PC-3 (cell line): ENCODE measurements around the gene EHMT1. TPM values are rescaled to one million over a fixed set of nuclear protein-coding genes. Genes with fewer than 3 reads are reported as not detected.

Experiments
- ATAC-seq: fragments of 200-7000 bp; cut with Tn5 transposase; 2 replicates; pipeline ENCODE4 v1.9.1; 2020; ENCODE audit warnings: mild to moderate bottlenecking, moderate library complexity
- BruUV-seq: library from RNA; stranded (reverse); fragments of 400-500 nt; replicated peaks from 2 replicates; lab custom pipeline; 2021; lab: Mats Ljungman, UMichigan
- CTCF ChIA-PET: fragments of 300-600 bp; sonication (Branson Sonifier 250); formaldehyde crosslinking; loops from one replicate; lab custom pipeline; 2022; ENCODE audit warnings: antibody characterized with exemption; lab: Charles Lee
- POLR2A ChIA-PET: fragments of 300-600 bp; sonication (Branson Sonifier 250); formaldehyde crosslinking; loops from one replicate; lab custom pipeline; 2022; ENCODE audit warnings: antibody characterized with exemption; ENCODE audit not compliant: unreplicated experiment; lab: Charles Lee
- DNase-seq: peaks from one replicate; pipeline ENCODE4 v3.0.0-alpha.2; 2015
- H2AFZ ChIP-seq: fragments of 300-600 bp; sonication (generic); 2 replicates; pipeline ENCODE4 v1.6.0; 2016; ENCODE audit warnings: antibody characterized with exemption, low read length
- H3F3A ChIP-seq: fragments of 300-600 bp; sonication (generic); one replicate; pipeline ENCODE4 v1.6.0; 2017; ENCODE audit warnings: antibody characterized with exemption, low read length, control low read depth, mild to moderate bottlenecking; ENCODE audit not compliant: unreplicated experiment
- H3K27ac ChIP-seq: fragments of 300-600 bp; sonication (generic); 2 replicates; pipeline ENCODE4 v1.5.1; 2016; ENCODE audit warnings: mild to moderate bottlenecking, low read length
- H3K27me3 ChIP-seq: fragments of 300-600 bp; sonication (generic); 2 replicates; pipeline ENCODE4 v1.6.1; 2016; ENCODE audit warnings: low read length, mixed read lengths
- H3K36me3 ChIP-seq: fragments of 300-600 bp; sonication (generic); 2 replicates; pipeline ENCODE4 v1.6.1; 2016; ENCODE audit warnings: low read depth, mixed run types, low read length, mixed read lengths
- H3K4me1 ChIP-seq: fragments of 300-600 bp; sonication (generic); 2 replicates; pipeline ENCODE4 v1.5.1; 2016; ENCODE audit warnings: low read length; ENCODE audit not compliant: insufficient read depth
- H3K4me2 ChIP-seq: fragments of 300-600 bp; sonication (generic); 2 replicates; pipeline ENCODE4 v1.6.0; 2016; ENCODE audit warnings: low read length
- H3K4me3 ChIP-seq: fragments of 300-600 bp; sonication (generic); 2 replicates; pipeline ENCODE4 v1.5.1; 2016; ENCODE audit warnings: mild to moderate bottlenecking, low read length, mixed read lengths
- H3K79me2 ChIP-seq: fragments of 300-600 bp; sonication (generic); 2 replicates; pipeline ENCODE4 v1.6.1; 2017; ENCODE audit warnings: low read length, mixed read lengths
- H3K9ac ChIP-seq: fragments of 300-600 bp; sonication (generic); 2 replicates; pipeline ENCODE4 v1.6.0; 2016; ENCODE audit warnings: mild to moderate bottlenecking, low read length
- H3K9me2 ChIP-seq: fragments of 300-600 bp; sonication (generic); replicated peaks from 2 replicates; pipeline ENCODE4 v1.6.1; 2016; ENCODE audit warnings: mixed run types, low read length, mixed read lengths
- H3K9me3 ChIP-seq: fragments of 300-600 bp; sonication (generic); 2 replicates; pipeline ENCODE4 v1.6.1; 2016; ENCODE audit warnings: low read length, mixed read lengths
- H4K20me1 ChIP-seq: fragments of 300-600 bp; sonication (generic); 2 replicates; pipeline ENCODE4 v1.6.1; 2016; ENCODE audit warnings: low read length, mixed read lengths
- EZH2 ChIP-seq: fragments of 300-600 bp; sonication (generic); IDR thresholded peaks from one replicate; pipeline ENCODE4 v1.6.1; 2017; ENCODE audit warnings: antibody characterized with exemption, mild to moderate bottlenecking, low read length; ENCODE audit not compliant: unreplicated experiment
- EZH2phosphoT487 ChIP-seq: fragments of 300-600 bp; sonication (generic); IDR thresholded peaks from 2 replicates; pipeline ENCODE4 v1.6.1; 2018; ENCODE audit warnings: mild to moderate bottlenecking, antibody characterized with exemption, low read length, borderline replicate concordance
- intact Hi-C: fragments of 100-400 bp; cut with micrococcal nuclease; formaldehyde crosslinking; loops from 2 replicates; pipeline ENCODE4 v1.9.0; 2023
- total RNA-seq: library from RNA; depleted of rRNA; stranded (reverse); fragments of >200 nt; gene quantifications from 2 replicates; pipeline ENCODE4 v1.2.3, GENCODE V29; 2014
- TF ChIP-seq, protein P1 (sequence below): fragments of 300-600 bp; sonication (generic); conservative IDR thresholded peaks from 2 replicates; pipeline ENCODE4 v1.5.1; 2017; ENCODE audit warnings: antibody characterized with exemption, low read depth, mild to moderate bottlenecking, low read length

EHMT1 gene
- total RNA-seq, 1 experiment from 2014 or later = 42.8 TPM

DNA sequence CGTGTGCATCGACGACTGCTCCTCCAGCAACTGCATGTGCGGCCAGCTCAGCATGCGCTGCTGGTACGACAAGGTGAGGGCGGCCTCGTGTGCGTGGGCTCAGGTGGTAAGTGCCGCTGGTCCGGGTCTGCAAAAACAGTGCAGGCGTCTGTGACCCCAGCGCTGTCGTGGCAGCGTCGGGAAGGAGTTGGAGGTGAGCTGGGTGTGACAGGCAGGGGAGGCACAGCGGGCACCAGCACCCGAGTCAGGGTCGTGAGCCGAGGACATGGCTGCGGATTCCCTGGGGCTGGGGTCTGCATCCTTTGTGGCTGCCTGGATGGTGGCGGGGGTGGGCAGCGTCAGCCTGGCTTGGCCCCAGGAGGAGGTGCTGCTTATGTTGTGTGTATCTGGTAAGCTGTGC, 195.6 kb downstream of the EHMT1 start:
- BruUV-seq = no TSS peak
- H3K79me2 ChIP-seq = no peaks in the 10 kb centered on the region
- POLR2A ChIA-PET = no interaction called here
- no peaks in the 10 kb centered on the region for H3K9me3 ChIP-seq
- H3K9ac ChIP-seq = no peak overlapping the region
- no peak for ATAC-seq
- CTCF ChIA-PET = no interaction called here
- no peak overlapping the region for H2AFZ ChIP-seq
- no peaks in the 10 kb centered on the region for H3K4me1 ChIP-seq
- H3K27ac ChIP-seq = no peak overlapping the region
- TF ChIP-seq EZH2phosphoT487 (no peak), EZH2 (no peak)
- TF ChIP-seq, protein P1, sequence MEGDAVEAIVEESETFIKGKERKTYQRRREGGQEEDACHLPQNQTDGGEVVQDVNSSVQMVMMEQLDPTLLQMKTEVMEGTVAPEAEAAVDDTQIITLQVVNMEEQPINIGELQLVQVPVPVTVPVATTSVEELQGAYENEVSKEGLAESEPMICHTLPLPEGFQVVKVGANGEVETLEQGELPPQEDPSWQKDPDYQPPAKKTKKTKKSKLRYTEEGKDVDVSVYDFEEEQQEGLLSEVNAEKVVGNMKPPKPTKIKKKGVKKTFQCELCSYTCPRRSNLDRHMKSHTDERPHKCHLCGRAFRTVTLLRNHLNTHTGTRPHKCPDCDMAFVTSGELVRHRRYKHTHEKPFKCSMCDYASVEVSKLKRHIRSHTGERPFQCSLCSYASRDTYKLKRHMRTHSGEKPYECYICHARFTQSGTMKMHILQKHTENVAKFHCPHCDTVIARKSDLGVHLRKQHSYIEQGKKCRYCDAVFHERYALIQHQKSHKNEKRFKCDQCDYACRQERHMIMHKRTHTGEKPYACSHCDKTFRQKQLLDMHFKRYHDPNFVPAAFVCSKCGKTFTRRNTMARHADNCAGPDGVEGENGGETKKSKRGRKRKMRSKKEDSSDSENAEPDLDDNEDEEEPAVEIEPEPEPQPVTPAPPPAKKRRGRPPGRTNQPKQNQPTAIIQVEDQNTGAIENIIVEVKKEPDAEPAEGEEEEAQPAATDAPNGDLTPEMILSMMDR = no peak
- no peaks in the 10 kb centered on the region for H3F3A ChIP-seq
- DNase-seq = no peak
- intact Hi-C loops = no loop called here
- no peaks in the 10 kb centered on the region for H3K27me3 ChIP-seq
- H3K9me2 ChIP-seq = no peaks in the 10 kb centered on the region
- H3K36me3 ChIP-seq = peaks cover 13% of the 10 kb centered on the region
- H4K20me1 ChIP-seq = no peaks in the 10 kb centered on the region
- no peak overlapping the region for H3K4me3 ChIP-seq
- no peak overlapping the region for H3K4me2 ChIP-seq

DNA sequence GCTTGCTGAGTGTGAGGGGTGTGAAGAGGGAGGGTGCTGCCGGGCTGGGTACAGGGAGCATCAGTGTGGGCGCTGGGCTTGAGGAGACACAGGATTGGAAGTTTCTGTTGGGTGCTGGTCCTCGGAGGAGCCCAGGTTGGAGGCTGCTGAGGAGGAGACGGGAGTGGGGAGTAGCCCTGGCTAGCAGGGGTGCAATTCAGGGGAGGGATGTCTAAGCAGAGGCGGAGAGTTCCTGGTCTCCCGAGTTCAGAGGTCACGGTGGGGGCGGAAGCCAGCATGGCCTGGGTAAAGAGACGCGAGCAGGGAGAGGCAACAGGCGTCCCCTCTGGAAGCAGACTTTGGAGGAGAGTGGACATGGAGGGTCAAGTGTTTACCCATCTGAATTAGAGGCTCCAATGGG, 196.0 kb downstream of the EHMT1 start:
- no peak for DNase-seq

More for the DNA sequence above, 196.0 kb downstream of the EHMT1 start:
- Histone ChIP-seq H4K20me1 (no peaks in the 10 kb centered on the region), H3K9me2 (no peaks in the 10 kb centered on the region), H3K27me3 (no peaks in the 10 kb centered on the region), H2AFZ (no peak overlapping the region), H3K79me2 (no peaks in the 10 kb centered on the region), H3K36me3 (peaks cover 13% of the 10 kb centered on the region), H3K9me3 (no peaks in the 10 kb centered on the region), H3K27ac (no peak overlapping the region), H3K4me3 (no peak overlapping the region), H3K9ac (no peak overlapping the region), H3F3A (no peaks in the 10 kb centered on the region), H3K4me1 (no peaks in the 10 kb centered on the region), H3K4me2 (no peak overlapping the region)
- CTCF ChIA-PET = no interaction called here
- BruUV-seq = no TSS peak
- TF ChIP-seq EZH2phosphoT487 (no peak), EZH2 (no peak)
- TF ChIP-seq, protein P1 = no peak
- POLR2A ChIA-PET = no interaction called here
- no peak for ATAC-seq
- intact Hi-C loops = no loop called here
